Ovary (tissue), 9 donors: ENCODE data around the gene ARSG. TPM values are rescaled to one million over a fixed set of nuclear protein-coding genes. Genes with fewer than 3 reads are reported as not detected.

Source experiments
- DNase-seq, 5 donors: peaks; one replicate each; pipeline ENCODE4 v3.0.0-alpha.2; 2019 to 2020
- H3K27ac ChIP-seq, 2 donors: fragments of 200-600 bp; one replicate each; pipeline versions ENCODE4 v1.5.1 to v1.8.0; 2019 to 2022
- H3K27me3 ChIP-seq: fragments of 200-600 bp; one replicate; pipeline ENCODE4 v1.8.0; 2022
- H3K36me3 ChIP-seq: fragments of 200-600 bp; sonication (generic); one replicate; pipeline ENCODE4 v1.5.1; 2019
- H3K4me1 ChIP-seq: one replicate; pipeline ENCODE4 v1.8.1; 2013; ENCODE audit warnings: mild to moderate bottlenecking, moderate library complexity; ENCODE audit not compliant: insufficient read depth
- H3K4me3 ChIP-seq: fragments of 200-600 bp; sonication (generic); one replicate; pipeline ENCODE4 v1.5.1; 2017
- H3K9me3 ChIP-seq, 2 donors: fragments of 200-600 bp in 1 of 2; sonication (generic) in 1 of 2; one replicate each; pipeline versions ENCODE4 v1.5.1 to v1.8.1; 2013 to 2019; ENCODE audit warnings: mild to moderate bottlenecking in 1 of 2, moderate library complexity in 1 of 2
- EP300 ChIP-seq: sonication (generic); formaldehyde crosslinking; IDR thresholded peaks from one replicate; pipeline ENCODE4 v1.6.1; 2017; ENCODE audit warnings: antibody characterized with exemption
- POLR2A ChIP-seq: fragments of 450-650 bp; IDR thresholded peaks from one replicate; pipeline ENCODE4 v1.6.1; 2017; ENCODE audit warnings: antibody characterized with exemption, mild to moderate bottlenecking, moderate library complexity
- WGBS, 3 donors: extraction: QIAGEN DNeasy Blood & Tissue Kit in 1 of 3; methylation state at CpG; one replicate each; pipeline versions ENCODE4 v1.1.5 to v1.1.7; 2013 to 2017; 5-methylcytosine and 5-hydroxymethylcytosine counted together
- intact Hi-C, 4 donors: fragments of 100-400 bp; cut with DNase I; formaldehyde crosslinking; loops; one replicate each; pipeline versions ENCODE4 v1.11.0 to v1.15.1; 2022 to 2023
- polyA plus RNA-seq, 2 donors: library from polyadenylated mRNA; stranded (reverse); fragments of 200-250 nt in 1 of 2; fragments of 350-450 nt in 1 of 2; fragmentation: Illumina TruSeq in 1 of 2; extraction: RNeasy Lipid Tissue Mini Kit (QIAGEN cat#74804) in 1 of 2; gene quantifications; one replicate each; pipeline ENCODE4 v1.2.3, GENCODE V29; 2013 to 2014
- total RNA-seq, 7 donors: library from RNA; depleted of rRNA in 2 of 7; stranded (reverse); fragments of >200 nt in 2 of 7; fragmentation: NEBNext Ultra II Directional in 3 of 7; extraction: Animal tissue kit (Norgen Biotek cat#: 25700) in 3 of 7; gene quantifications; one replicate each; pipeline versions ENCODE4 v1.1.0 to v1.2.4, GENCODE V29; 2016 to 2023
- TF ChIP-seq, protein P1 (sequence below), 3 donors: fragments of 450-650 bp in 2 of 3; fragments of 200-600 bp in 1 of 3; IDR thresholded peaks; one replicate each; pipeline versions ENCODE4 v1.5.1 to v1.8.0; 2016 to 2022; ENCODE audit warnings: antibody characterized with exemption in 3 of 3, mild to moderate bottlenecking in 1 of 3
- donor health status: DM: no; HTN: no; CAD: no; lungs with moderate emphysema.
- donor health status: DM: no; HTN: no; CAD: no.
- donor health status: Bipolar disorder and iron deficiency.
- donor health status: DM: yes; HTN: yes; CAD: no.
- donor health status: DM: no; HTN: no; CAD: no.
- donor health status: DM: yes; HTN: yes; CAD: no.

The ARSG gene
- total and polyA plus RNA-seq, 9 donors = 5.2 to 19.8 (median 11.1) TPM

DNA sequence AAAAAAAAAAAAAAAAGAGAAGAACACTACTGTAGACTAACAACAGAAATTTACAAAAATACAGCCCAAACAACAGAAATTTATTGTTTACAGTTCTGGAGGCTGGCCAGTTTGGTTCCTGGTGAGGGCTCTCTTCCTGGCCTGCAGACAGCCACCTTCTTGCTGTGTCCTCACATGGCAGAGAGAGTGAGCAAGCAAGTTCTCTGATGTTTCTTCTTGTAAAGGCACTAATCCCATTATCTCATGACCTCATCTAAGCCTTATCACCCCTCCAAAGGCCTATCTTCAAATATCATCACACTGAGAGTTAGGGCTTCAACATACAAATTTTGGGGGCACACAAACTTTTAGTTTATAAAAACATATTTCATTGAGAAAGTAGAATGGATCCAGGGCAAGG lies 7.3 kb downstream of the ARSG start:
- no peaks in the 10 kb centered on the region for H3K27me3 ChIP-seq
- H3K27ac ChIP-seq = no peak overlapping the region
- H3K4me1 ChIP-seq = peaks cover 11% of the 10 kb centered on the region
- TF ChIP-seq EP300 (no peak), POLR2A (no peak)
- TF ChIP-seq, protein P1, sequence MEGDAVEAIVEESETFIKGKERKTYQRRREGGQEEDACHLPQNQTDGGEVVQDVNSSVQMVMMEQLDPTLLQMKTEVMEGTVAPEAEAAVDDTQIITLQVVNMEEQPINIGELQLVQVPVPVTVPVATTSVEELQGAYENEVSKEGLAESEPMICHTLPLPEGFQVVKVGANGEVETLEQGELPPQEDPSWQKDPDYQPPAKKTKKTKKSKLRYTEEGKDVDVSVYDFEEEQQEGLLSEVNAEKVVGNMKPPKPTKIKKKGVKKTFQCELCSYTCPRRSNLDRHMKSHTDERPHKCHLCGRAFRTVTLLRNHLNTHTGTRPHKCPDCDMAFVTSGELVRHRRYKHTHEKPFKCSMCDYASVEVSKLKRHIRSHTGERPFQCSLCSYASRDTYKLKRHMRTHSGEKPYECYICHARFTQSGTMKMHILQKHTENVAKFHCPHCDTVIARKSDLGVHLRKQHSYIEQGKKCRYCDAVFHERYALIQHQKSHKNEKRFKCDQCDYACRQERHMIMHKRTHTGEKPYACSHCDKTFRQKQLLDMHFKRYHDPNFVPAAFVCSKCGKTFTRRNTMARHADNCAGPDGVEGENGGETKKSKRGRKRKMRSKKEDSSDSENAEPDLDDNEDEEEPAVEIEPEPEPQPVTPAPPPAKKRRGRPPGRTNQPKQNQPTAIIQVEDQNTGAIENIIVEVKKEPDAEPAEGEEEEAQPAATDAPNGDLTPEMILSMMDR (IDR thresholded peaks at IDR 0.05) = no peak
- no peaks in the 10 kb centered on the region for H3K36me3 ChIP-seq
- no peaks in the 10 kb centered on the region for H3K9me3 ChIP-seq
- no peak overlapping the region for H3K4me3 ChIP-seq
- no peak for DNase-seq
- intact Hi-C loops = no loop called here

DNA sequence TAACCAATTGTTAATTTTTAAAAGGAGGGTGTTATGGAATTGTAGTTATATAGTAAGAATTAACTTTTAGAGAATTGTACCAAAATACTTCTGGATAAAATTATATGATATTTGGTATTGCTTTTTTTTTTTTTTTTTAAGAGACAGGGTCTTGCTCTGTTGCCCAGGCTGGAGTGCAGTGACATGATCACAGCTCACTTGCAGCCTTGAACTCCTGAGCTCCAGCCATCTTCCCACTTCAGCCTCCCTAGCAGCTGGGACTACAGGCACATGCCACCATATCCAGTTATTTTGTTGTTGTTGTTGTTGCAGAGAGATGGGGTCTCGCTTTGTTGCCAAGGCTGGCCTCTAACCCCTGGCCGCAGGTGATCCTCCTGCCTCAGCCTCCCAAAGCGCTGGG lies 8.5 kb downstream of the ARSG start:
- no peak for DNase-seq
- Histone ChIP-seq H3K4me3 (no peak overlapping the region), H3K36me3 (no peaks in the 10 kb centered on the region), H3K27ac (no peak overlapping the region), H3K27me3 (no peaks in the 10 kb centered on the region), H3K9me3 (no peaks in the 10 kb centered on the region), H3K4me1 (peaks cover 11% of the 10 kb centered on the region)
- 97 to 100% (median 99%) methylated on average over 3 of the region's 3 CpGs for WGBS, 3 donors
- TF ChIP-seq POLR2A = no peak
- TF ChIP-seq, protein P1 (IDR thresholded peaks at IDR 0.05) = no peak
- no peak for TF ChIP-seq EP300
- intact Hi-C loops = no loop called here

DNA sequence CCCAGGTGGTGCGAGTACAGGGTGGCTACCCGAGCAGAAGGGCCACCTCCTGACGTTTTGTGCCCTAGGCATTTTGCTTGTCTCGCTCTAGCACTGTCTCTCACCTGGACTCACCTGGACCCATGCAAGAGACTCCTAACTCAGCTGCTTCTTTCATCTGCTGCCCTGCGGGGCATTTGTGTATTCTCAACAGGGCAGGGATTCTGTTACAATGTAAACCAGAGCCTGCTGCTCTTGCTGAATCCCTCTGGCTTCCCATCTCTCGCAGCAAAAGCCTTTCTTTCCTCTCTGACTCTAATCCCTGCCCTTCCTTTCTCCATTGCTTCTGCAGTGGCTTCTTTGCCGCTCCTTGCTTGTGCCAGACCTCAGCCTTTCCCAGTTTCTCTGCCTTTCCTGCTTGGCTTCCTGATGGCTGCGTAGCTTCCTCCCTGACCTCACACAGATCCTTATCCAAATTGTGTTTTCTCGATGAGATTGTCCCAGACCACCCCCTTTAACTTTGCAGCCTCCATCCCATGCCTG lies 10.2 kb downstream of the ARSG start:
- Histone ChIP-seq H3K9me3 (no peaks in the 10 kb centered on the region), H3K27ac (no peak overlapping the region), H3K4me3 (no peak overlapping the region), H3K36me3 (no peaks in the 10 kb centered on the region), H3K27me3 (no peaks in the 10 kb centered on the region), H3K4me1 (peaks cover 11% of the 10 kb centered on the region)
- TF ChIP-seq EP300 (no peak), POLR2A (no peak)
- TF ChIP-seq, protein P1 (IDR thresholded peaks at IDR 0.05) = no peak
- WGBS, 3 donors = 87 to 88% (median 87%) methylated on average over 9 of the region's 9 CpGs
- no peak for DNase-seq
- intact Hi-C loops = no loop called here

DNA sequence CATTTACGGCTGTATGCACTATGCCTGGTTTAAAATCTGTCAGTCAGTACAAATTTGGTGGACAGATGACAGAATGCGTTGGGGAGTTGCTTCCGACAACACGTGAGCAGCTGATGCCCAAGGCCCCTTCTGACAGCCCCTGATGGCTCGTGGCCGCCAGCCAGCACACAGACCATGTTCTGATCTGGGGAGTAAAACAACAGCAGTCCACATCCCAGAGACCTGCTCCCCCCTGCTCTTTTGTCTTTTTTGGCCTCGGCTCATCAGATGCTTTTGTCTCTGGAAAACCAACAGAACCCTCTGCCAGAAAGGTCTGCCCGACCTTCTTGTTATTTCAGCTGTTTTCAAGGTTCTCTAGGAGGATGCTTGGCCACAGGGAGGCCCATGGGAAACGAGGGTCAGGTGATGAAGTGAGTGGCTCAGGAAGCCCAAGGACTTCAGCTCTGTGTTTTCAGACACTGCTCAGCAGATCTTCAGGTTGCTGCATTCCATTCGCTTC lies 10.8 kb downstream of the ARSG start:
- no peaks in the 10 kb centered on the region for H3K36me3 ChIP-seq
- peaks cover 11% of the 10 kb centered on the region for H3K4me1 ChIP-seq
- 27 to 36% (median 31%) methylated on average over 10 of the region's 10 CpGs for WGBS, 3 donors
- no peaks in the 10 kb centered on the region for H3K9me3 ChIP-seq
- H3K4me3 ChIP-seq = no peak overlapping the region
- H3K27ac ChIP-seq = peak overlapping the region in 1 of 2 donors; percentile 54
- DNase-seq = peak; percentile 41 to 70 (median 53)
- TF ChIP-seq POLR2A = no peak
- TF ChIP-seq, protein P1 (IDR thresholded peaks at IDR 0.05) = no peak
- no peak for TF ChIP-seq EP300
- intact Hi-C loops = no loop called here
- no peaks in the 10 kb centered on the region for H3K27me3 ChIP-seq
